ENCODE data around the gene CREG2.

The CREG2 gene

DNA sequence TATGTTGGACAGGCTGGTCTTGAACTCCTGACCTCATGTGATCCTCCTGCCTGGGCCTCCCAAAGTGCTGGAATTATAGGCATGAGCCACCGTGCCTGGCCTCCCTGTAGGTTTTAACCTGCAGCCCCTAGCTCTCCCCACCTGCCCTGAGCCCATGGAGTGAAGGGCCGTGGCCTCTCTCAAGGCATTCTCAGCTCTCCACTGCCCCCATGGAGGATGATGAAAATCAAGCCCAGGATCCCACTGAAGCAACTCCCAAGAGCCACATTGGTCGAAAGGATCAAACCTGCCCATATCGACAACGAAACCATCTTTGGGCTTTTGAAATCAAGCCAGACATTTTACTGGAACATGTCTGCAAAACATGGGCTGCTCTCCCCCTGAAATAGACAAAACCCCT lies 22.4 kb upstream of the CREG2 start:
- no peak for DNase-seq (ENCODE audit: low read depth)

DNA sequence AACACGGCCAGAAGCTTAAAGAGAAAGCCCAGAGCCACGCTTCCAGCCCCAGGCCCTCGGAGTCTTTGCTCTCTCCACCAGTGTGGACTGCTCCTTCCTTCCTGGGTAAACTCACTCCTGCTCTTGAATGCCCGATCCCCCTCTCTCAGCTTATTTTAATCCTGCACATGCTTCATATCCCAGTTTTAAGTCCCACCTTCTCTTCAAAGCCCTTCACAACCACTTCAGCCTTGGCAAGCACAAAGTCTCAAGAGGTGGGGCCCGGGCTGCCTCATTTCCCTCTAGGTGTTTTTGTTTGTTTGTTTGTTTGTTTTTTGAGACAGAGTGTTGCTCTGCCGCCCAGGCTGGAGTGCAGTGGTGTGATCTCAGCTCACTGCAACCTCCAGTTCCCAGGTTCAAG lies 21.6 kb upstream of the CREG2 start:
- DNase-seq (ENCODE audit: low read depth) = no peak

DNA sequence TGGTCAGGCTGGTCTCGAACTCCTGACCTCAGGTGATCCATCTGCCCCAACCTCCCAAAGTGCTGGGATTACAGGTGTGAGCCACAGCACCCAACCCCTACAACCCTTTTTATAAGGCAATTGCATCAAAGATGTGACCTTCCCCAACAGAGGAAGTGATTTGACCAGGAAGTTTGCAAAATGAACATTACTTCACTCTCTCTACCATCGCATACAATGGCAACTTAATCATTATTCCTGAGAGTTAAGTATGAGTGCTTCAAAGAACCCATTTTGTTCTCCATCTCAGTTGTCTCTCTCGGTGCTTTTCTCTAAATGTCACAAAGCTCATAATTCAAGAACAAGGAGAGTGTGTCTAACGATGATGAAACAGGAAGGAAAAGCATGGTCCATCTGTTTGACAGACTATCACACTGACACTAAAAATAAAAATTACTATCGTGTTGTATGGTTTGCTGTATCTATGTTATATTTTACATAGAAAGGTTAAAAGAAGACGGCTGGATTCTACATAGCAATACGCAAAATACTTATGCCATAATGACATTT lies 18.1 kb upstream of the CREG2 start:
- no peak for DNase-seq (ENCODE audit: low read depth)

DNA sequence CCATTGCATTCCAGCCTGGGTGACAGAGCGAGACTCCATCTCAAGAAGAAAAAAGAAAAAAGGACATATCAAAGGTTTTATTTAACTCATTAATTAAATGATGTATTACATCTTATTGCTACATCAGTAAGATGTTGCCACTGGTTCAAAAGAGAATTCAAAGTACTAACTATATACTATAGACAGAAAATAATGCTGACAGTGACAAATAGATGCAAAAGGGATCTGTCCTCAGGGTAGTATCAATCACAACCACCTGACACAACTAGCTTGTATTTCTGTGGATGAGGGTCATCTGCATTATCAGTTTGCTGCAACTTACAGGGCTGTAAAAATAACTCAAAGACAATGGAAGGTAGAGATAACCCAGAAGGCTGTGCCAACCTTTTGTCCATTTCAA lies 16.4 kb upstream of the CREG2 start:
- DNase-seq (ENCODE audit: low read depth) = no peak

DNA sequence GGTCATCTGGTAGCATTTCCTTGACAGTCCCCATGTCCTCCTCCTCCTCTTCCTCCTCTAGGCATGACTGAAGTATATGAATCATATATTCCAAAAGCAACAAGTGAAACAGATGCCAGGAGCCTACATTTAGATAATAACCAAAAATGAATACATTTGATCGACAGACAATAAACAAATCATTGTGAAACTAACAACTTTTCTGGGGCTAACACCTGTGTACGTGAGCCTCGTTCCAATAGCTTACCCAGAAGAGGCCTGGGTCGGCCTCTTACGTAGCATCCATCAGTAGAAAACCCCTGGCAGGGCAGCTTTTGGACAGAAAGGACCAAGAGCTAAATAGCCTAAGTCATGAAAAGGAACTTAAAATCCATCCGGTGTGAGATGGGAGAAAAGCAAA lies 15.3 kb upstream of the CREG2 start:
- no peak for DNase-seq (ENCODE audit: low read depth)

DNA sequence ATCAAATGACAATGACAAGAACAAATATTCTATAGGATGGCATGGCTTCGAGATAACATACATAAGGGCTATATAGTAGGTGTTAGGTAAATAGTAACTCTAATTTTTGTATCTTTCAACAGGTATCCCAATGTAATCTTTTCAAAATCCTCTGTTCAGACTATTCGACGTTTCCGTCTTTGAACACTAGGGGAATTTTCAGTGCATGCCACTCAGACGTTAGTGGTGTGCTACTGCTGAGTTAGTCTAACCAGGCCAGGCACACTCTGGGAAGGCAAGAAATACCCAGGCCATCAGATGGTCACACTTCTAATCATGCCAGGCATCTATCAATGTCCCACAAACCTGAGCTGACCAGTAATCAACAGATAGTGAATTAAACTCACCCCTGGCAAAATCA lies 14.6 kb upstream of the CREG2 start:
- DNase-seq (ENCODE audit: low read depth) = no peak

DNA sequence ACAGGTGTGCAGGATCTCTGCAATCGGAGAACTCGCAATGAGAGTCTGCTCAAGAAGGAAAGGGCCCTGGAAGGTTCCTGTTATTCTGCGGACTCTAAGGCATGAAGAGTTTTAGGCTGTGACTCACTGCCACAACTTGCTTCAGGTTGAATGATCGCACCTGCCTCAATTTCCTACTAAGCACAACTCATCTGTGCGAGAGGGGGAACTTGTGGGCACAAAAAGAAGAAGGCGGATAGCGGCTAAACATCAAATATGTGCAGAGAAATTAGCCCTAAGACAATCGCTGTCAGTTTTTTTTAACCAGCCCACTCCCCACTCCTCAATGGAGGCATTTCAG lies 14.0 kb upstream of the CREG2 start:
- no peak for DNase-seq (ENCODE audit: low read depth)

DNA sequence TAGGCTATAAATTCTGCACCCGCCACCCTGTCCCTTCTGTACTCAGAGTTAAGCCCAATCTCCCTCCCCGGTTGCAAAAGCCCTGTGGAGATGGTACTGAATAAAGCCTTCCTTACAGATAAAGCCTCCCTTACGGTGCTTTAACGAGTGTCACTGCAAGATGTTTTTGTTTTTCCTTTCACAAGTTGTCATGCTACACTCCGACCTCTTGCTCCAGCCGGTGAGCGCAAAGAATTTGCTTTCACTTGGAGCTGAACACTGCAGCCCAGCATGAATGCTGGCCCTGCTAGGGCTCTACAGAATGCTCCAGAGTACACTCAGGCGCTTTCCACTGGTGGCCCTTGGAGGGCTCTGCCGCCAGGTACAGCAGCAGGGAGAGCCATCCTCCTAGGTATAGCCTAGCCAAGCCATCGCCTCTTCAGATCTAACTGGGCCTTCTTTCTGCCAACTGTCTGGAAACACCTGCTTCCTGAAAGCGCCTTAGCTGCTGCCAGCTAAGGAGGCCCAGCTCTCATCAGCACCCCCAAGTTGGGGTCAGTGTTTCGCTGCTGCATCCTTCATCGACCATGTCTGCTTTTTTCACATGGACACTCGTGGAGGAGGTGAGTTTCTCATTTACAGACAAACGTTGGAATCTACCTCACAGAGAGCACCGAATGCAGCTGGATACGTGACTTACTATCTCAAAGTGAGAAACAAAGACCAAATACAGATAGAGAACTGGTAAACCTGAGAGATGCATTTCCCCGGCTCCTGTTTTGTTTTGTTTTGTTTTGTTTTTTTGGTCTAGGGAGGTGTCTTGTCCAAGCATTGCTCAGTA lies 13.4 kb upstream of the CREG2 start:
- no peak for DNase-seq (ENCODE audit: low read depth)

DNA sequence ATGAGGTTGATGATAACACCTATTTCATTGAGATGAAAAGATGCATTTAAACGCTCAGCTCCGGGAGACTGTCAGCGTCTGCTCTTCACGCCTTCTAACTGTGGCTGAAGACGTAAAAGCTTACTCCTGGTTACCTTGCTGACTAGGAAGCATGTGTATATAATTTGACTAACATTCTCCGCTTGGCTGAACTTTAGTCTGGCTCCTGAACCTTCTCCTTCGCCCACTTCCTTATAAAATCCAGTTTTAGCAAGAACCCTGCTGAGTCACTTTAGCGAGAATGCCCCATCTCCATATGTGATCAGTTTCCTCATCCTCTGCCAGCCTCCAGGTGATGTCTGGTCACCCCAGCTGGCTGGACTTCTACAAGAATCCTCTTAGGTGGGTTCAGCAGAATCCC lies 12.7 kb upstream of the CREG2 start:
- no peak for DNase-seq (ENCODE audit: low read depth)

DNA sequence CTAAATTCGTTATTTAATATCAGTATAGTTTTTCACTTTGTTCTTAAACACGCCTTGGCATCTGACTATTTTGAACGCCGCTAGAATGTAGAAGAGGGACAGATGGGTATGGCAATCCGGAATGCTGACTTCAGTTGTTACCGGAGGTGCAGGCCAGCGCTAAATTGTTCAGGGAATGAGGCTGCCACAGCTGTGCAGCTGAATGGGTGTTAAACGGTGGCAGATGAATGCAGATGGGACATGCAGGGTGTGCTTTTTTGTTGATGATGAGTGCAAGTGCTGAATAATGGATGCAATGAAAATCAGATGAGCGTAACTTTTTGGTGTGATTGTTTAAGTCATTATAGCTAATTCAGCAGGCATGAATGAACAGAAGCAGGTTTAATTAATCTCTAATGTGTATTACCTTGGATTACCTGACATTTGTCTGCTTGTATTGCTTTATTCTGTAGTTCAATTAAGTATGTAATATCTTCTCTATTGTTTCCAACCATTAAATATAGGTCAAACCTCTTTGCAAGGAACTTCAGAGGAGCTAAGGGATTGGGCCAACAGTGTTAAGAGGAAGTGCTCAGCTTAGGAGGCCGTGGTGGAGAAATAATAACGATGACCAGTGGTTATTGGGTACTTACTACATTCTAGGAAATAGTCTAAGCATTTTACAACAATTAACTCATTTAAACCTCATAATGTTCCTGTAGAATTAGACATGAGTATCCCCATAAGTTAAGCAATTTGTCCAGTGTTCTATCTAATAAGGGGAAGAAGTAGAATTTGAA lies 11.9 kb upstream of the CREG2 start:
- DNase-seq (ENCODE audit: low read depth) = no peak

DNA sequence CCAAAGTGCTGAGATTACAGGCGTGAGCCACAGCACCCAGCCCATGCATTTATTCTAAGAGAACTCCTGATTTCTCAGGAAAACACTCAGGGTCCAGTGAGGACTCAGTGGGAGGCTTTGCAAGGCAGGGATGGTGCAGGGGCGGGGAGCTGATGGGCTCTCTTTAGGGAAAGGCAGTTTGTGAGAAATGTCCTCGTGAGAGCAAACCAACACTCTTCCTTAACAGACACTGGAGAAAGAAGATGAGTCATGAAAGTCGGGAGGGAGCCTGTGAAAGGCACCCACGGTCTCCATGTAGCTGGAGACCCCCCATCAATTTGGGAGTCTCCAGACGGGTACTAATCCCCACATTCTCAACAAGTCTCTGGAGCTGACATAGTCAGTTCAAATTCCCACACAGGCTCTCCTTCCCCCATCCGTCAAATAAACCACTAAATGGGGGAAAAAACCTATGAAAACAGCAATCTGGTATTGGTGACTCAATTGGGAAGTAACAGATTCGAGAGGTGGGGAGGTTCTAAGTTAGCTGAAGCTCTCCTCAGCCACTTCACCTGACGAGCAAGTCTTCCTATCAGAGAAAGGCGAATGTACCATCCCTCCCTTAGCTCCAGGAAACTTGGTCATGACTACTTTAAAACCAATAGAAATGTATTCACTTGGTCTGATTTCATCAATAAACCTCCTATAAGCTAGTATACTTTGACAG lies 11.0 kb upstream of the CREG2 start:
- no peak for DNase-seq (ENCODE audit: low read depth)

DNA sequence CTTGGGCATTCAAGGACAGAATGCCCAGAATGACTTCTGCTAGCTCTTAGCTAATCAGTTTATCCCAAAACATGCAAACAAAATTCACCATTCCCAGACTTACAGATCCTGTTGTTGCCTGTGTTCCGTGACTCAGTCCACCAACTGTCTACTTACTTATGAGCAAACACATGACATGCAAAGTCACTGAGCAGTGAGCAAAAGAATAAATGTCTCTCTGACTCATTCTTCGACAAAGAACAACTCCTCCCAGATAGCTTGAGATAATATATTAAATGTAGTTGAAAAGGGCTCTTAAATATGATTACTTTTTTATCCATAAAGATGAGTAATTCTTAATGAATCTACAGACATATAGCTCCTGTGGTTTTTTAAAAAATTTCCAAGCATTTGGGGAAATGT lies 9.0 kb upstream of the CREG2 start:
- DNase-seq (ENCODE audit: low read depth) = no peak

DNA sequence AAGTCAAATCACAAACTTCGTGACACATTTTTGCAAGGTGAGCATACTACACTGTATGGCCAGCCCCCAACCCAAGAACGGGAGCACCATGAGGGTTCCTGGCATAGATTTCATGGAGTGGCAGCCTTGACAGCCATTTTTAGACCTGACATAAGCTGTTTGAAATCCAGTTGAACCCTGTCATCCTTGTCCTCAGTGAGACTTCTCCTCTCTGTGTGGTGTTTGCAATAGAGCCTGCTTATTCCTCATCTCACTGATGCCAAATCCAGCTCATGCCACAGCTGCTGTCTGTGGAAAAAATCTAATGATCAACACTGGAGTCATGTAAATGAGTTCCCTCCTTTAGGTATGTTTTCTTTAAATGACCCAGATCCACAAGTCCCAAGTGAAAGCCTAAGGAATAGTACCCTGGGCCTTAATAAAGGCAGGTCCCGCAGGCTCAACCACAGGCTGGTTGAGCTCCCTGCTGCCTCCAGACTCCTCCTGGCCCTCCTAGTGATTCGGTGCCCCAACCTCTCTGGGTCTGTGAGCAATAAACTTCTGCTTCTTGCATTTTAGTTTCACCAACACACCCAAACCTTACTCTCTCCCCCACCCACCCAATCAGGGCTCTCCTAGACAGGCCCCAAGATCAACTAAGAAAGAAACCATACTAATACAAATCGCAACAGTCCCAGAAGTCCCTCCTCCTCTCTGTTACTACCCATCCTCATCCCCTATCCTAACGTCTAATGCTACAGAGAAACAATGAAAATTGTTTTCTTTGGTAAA lies 8.4 kb upstream of the CREG2 start:
- DNase-seq (ENCODE audit: low read depth) = no peak

DNA sequence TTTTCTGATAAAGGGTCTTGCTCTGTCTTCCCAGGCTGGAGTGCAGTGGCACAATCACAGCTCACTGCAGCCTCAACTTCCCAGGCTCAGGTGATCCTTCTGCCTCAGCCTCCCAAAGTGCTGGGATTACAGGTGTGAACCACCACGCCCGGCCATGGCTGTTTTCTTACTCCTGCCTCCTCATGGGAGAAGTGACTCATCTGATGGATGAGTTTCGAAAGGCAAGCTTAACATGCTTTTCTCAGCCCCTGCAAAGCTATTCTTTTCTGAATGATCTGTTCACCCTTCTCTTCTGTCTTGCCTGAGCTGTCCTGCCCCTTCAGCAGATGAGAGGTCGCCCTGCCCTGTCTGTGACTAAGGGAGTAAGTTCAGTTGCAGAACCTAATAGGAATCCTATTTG lies 929 bp upstream of the CREG2 start:
- DNase-seq (ENCODE audit: low read depth) = no peak

DNA sequence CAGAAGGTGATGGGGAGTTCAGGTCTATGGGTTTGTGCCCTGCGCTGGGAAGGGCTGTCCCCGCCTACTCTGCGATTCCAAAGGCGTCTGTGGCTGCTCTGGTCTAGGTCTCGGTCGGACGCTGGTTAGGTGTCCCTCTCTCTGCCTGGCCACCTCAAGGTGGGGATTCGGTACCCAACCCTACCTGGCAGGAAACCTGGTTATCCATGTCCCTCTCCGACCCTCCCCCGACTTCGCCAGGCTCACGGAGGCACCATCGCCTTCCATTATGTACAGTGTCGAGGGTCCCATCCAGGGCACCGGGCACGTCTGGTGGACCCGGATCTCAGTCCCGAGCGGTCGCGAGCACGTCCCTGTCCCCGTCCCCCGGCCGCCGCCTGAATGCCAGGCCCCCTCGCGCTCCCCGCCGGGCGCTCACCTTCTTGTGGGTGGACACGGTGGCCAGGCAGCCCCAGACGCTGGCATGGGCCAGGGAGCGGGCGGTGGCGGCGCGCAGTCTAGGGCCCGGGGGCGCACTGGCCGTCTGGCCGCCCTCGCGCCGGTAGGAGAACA lies 628 bp downstream of the CREG2 start:
- DNase-seq (ENCODE audit: low read depth) = no peak

DNA sequence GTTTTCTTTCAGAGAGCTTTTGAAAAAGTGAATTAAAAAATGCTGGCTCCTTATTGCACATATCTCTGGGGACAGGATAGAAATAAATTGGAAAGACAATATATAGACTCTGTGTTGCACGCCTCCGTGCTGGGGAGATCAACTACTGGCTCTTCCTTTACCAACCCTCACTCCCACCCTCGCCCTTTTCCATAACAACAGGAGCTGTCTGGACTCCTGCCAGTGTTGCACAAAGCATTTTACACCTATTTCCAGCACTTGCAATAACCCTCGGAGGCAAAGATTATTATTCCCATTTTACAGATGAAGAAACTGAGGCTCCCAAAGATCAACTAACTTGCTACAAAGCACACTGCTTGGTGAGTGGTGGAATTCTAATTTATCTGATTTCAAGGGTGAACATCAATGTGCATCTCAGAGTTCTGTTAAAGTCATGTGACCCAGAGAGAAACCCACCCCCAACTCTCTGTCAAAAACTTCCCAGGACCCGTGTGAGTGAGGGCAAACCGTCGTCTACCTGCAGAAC lies 4.2 kb downstream of the CREG2 start:
- no peak for DNase-seq (ENCODE audit: low read depth)

DNA sequence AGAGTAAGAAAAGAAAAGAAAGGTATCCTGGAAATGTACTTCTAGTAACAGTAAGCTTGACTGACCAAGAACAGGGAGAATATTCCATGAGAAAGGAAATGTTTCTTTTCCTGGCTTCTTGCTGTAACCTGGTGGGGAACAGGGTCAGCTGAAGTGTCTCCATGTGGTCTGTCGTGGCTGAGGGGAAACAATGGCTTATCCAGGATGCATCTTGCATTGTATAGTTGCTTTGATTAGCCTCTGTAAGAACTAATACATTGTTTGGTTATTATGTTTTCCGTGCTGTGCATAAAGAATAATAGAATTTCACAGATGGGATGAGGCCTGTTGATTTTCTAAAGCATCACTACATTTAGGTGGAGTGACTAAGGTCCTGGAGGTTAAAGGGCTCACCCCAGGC lies 4.9 kb downstream of the CREG2 start:
- DNase-seq (ENCODE audit: low read depth) = no peak

DNA sequence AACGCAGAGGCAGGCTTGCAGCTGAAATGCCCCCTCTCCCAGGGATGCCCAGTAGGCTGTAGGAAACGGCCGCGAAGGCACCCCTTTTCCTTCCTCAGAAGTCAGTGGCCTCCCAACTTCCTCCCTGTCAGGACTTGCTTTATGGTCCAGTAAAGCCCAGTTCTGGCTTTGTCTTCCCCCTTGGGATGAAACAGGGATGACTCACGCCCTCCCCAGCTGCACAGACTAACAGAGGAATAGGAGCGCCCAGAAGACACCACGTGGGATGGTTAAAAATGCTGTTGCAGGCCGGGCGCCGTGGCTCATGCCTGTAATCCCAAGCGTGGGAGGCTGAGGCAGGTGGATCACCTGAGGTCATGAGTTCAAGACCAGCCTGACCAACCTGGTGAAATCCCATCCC lies 6.9 kb downstream of the CREG2 start:
- no peak for DNase-seq (ENCODE audit: low read depth)

DNA sequence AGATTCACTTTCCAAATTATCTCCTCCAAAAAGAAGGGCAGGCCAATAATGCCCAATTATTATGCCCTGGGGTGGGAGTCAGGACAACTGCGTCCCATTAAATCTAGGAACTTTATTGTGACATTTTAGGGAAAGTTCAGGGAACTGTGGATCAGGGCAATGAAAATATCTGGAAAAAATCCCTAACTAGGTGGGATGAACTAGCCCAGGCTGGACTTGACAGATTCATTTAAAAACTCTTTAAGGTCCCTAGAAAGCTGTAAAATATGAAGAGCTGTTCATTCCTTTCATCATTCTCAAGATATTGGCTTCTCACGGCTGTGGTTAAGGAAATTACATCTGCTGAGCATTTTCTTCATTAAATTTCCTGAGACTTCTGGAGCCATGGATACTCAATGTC lies 8.2 kb downstream of the CREG2 start:
- DNase-seq (ENCODE audit: low read depth) = no peak

DNA sequence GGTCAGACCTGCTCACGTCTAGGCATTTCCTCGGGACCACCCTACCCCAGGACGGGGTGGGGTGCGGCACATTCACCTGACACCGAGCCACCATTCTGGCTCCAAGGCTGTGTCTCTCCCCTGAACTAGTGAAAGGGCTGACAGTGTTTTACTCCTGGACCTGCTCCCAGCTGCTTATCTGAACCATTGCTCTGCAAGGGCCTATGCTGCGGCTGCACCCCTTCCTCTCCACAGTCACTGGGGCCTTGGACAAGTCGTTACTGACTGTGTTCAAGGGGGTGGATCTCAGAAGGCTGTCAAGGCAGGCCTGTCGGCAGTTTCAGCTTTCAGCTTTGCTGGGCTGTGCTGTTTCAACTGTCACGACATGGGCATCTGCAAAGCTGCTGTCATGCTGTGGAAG lies 11.7 kb downstream of the CREG2 start:
- no peak for DNase-seq (ENCODE audit: low read depth)

DNA sequence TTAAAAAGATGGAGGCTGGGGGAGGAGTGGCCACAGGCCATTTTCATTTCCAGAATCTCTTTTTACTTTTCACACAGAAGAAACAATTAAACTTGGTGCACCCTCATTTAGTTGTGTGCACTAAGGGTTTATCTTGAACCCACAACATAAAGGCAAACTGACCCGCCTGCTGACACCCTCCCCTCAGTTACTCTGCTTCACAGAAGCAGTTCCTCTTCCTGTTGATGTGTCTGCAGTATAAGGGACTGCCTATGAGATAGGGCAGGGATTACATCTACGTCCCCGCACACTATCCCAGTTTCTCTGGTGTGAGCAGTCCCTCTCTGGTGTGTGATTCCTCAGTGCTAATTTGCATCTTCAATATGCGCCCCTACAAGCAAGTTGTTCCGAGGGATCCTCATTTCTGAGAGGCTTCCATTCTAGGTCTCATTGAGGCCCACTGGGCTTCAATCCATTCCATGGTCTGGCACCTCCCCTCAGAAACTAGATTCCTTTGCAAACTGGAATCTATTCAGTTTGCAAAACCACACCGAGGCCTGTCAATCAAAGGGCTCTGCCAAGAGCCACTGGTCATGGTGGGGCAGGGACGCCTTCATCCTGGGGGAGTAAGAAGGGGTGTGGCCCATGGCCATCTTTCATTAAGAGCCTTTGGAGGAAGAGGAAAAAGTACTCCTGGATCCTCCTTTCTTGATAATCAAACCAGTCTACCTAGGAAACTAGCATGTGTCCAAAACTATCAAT lies 12.3 kb downstream of the CREG2 start:
- no peak for DNase-seq (ENCODE audit: low read depth)

Measured in stimulated activated CD8-positive, alpha-beta memory T cell treated with anti-CD3 and anti-CD28 coated beads, Interleukin-12 subunit alpha, Interleukin-12 subunit beta, amount 100 ng/mL, for 1 hour (primary cell).